PC-3 (cell line): Measurements from ENCODE around the gene CATSPER4. TPM values are rescaled to one million over a fixed set of nuclear protein-coding genes. Genes with fewer than 3 reads are reported as not detected.

ENCODE experiments used
- ATAC-seq: fragments of 200-7000 bp; cut with Tn5 transposase; 2 replicates; pipeline ENCODE4 v1.9.1; 2020; ENCODE audit warnings: mild to moderate bottlenecking, moderate library complexity
- Bru-seq: library from RNA; stranded (reverse); fragments of 400-500 nt; gene quantifications from one replicate; lab custom pipeline; 2021; lab: Mats Ljungman, UMichigan
- BruChase-seq, 2 experiments: library from RNA; stranded (reverse); fragments of 400-500 nt; gene quantifications; one replicate each; lab custom pipeline; 2021; lab: Mats Ljungman, UMichigan
- BruUV-seq: library from RNA; stranded (reverse); fragments of 400-500 nt; replicated peaks from 2 replicates; lab custom pipeline; 2021; lab: Mats Ljungman, UMichigan
- CTCF ChIA-PET: fragments of 300-600 bp; sonication (Branson Sonifier 250); formaldehyde crosslinking; loops from one replicate; lab custom pipeline; 2022; ENCODE audit warnings: antibody characterized with exemption; lab: Charles Lee
- POLR2A ChIA-PET: fragments of 300-600 bp; sonication (Branson Sonifier 250); formaldehyde crosslinking; loops from one replicate; lab custom pipeline; 2022; ENCODE audit warnings: antibody characterized with exemption; ENCODE audit not compliant: unreplicated experiment; lab: Charles Lee
- DNase-seq: peaks from one replicate; pipeline ENCODE4 v3.0.0-alpha.2; 2015
- H2AFZ ChIP-seq: fragments of 300-600 bp; sonication (generic); 2 replicates; pipeline ENCODE4 v1.6.0; 2016; ENCODE audit warnings: antibody characterized with exemption, low read length
- H3F3A ChIP-seq: fragments of 300-600 bp; sonication (generic); one replicate; pipeline ENCODE4 v1.6.0; 2017; ENCODE audit warnings: antibody characterized with exemption, low read length, control low read depth, mild to moderate bottlenecking; ENCODE audit not compliant: unreplicated experiment
- H3K27ac ChIP-seq: fragments of 300-600 bp; sonication (generic); 2 replicates; pipeline ENCODE4 v1.5.1; 2016; ENCODE audit warnings: mild to moderate bottlenecking, low read length
- H3K27me3 ChIP-seq: fragments of 300-600 bp; sonication (generic); 2 replicates; pipeline ENCODE4 v1.6.1; 2016; ENCODE audit warnings: low read length, mixed read lengths
- H3K36me3 ChIP-seq: fragments of 300-600 bp; sonication (generic); 2 replicates; pipeline ENCODE4 v1.6.1; 2016; ENCODE audit warnings: low read depth, mixed run types, low read length, mixed read lengths
- H3K4me1 ChIP-seq: fragments of 300-600 bp; sonication (generic); 2 replicates; pipeline ENCODE4 v1.5.1; 2016; ENCODE audit warnings: low read length; ENCODE audit not compliant: insufficient read depth
- H3K4me2 ChIP-seq: fragments of 300-600 bp; sonication (generic); 2 replicates; pipeline ENCODE4 v1.6.0; 2016; ENCODE audit warnings: low read length
- H3K4me3 ChIP-seq: fragments of 300-600 bp; sonication (generic); 2 replicates; pipeline ENCODE4 v1.5.1; 2016; ENCODE audit warnings: mild to moderate bottlenecking, low read length, mixed read lengths
- H3K79me2 ChIP-seq: fragments of 300-600 bp; sonication (generic); 2 replicates; pipeline ENCODE4 v1.6.1; 2017; ENCODE audit warnings: low read length, mixed read lengths
- H3K9ac ChIP-seq: fragments of 300-600 bp; sonication (generic); 2 replicates; pipeline ENCODE4 v1.6.0; 2016; ENCODE audit warnings: mild to moderate bottlenecking, low read length
- H3K9me2 ChIP-seq: fragments of 300-600 bp; sonication (generic); replicated peaks from 2 replicates; pipeline ENCODE4 v1.6.1; 2016; ENCODE audit warnings: mixed run types, low read length, mixed read lengths
- H3K9me3 ChIP-seq: fragments of 300-600 bp; sonication (generic); 2 replicates; pipeline ENCODE4 v1.6.1; 2016; ENCODE audit warnings: low read length, mixed read lengths
- H4K20me1 ChIP-seq: fragments of 300-600 bp; sonication (generic); 2 replicates; pipeline ENCODE4 v1.6.1; 2016; ENCODE audit warnings: low read length, mixed read lengths
- CTCF ChIP-seq: fragments of 300-600 bp; sonication (generic); conservative IDR thresholded peaks from 2 replicates; pipeline ENCODE4 v1.5.1; 2017; ENCODE audit warnings: antibody characterized with exemption, low read depth, mild to moderate bottlenecking, low read length
- EZH2 ChIP-seq: fragments of 300-600 bp; sonication (generic); IDR thresholded peaks from one replicate; pipeline ENCODE4 v1.6.1; 2017; ENCODE audit warnings: antibody characterized with exemption, mild to moderate bottlenecking, low read length; ENCODE audit not compliant: unreplicated experiment
- EZH2phosphoT487 ChIP-seq: fragments of 300-600 bp; sonication (generic); IDR thresholded peaks from 2 replicates; pipeline ENCODE4 v1.6.1; 2018; ENCODE audit warnings: mild to moderate bottlenecking, antibody characterized with exemption, low read length, borderline replicate concordance
- intact Hi-C: fragments of 100-400 bp; cut with micrococcal nuclease; formaldehyde crosslinking; loops from 2 replicates; pipeline ENCODE4 v1.9.0; 2023
- long read RNA-seq: library from polyadenylated mRNA; unstranded; transcript quantifications from one replicate; pipeline ENCODE4 v2.0.0, GENCODE V29; 2021; ENCODE audit not compliant: unreplicated experiment
- total RNA-seq: library from RNA; depleted of rRNA; stranded (reverse); fragments of >200 nt; gene quantifications from 2 replicates; pipeline ENCODE4 v1.2.3, GENCODE V29; 2014; rRNA removed

The CATSPER4 gene
- total RNA-seq = not detected in 2 replicates
- percentile 19 among the genes with signal in this experiment for Bru-seq, nascent RNA
- BruChase-seq, experiment 1, labeled RNA remaining after a 6-hour chase = percentile 19 among the genes with signal in this experiment
- BruChase-seq, experiment 2, labeled RNA remaining after a 2-hour chase = percentile 13 among the genes with signal in this experiment
- long read RNA-seq = 0 reads

DNA sequence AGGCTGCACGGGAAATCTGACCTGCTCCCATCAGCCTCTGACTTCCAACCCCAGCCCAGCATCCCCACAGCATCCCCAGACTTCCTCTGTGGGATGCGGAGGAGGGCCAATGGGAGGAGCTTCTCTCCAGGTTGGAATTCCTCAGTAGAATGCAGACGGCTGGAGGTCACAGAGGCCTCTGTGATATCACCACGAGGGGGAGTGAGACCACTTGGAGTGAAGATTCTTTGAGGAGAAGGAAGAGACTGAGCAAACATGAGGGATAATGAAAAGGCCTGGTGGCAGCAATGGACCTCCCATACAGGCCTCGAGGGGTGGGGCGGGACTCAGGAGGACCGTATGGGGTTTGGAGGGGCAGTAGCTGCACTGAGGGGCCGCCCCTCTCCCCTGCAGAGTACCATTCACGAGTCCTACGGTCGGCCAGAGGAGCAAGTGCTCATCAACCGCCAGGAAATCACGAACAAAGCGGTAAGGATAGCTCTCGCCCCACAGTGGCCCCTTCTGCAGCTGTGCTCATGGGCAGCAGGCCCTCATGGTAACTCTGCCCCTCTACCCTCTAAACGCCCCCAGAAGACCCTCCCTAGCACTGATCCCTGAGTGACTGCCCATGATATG lies at the start of gene CATSPER4:
TSS of gene CATSPER4 (plus strand) at position 230 of the 615 bp plus-strand sequence. CDS start at position 256, 26 bp downstream.
- ChIA-PET CTCF (interaction anchor here (1.0 kb wide), 1 partner anchor 44 kb away, joined by 4 read pairs; the partner anchor contains the start of gene CEP85), POLR2A (no interaction called here)
- no peak within 1 kb of the TSS for H3K4me3 ChIP-seq
- H3K9me3 ChIP-seq = no peaks in the 10 kb centered on the region
- H4K20me1 ChIP-seq = no peaks in the 10 kb centered on the region
- no peak for ATAC-seq
- TF ChIP-seq EZH2 (no peak), EZH2phosphoT487 (no peak), CTCF (no peak)
- H2AFZ ChIP-seq = no peak within 1 kb of the TSS
- DNase-seq = no peak
- H3K36me3 ChIP-seq = peaks cover 7% of the 10 kb centered on the region; the same call in 1 of the 2 replicates
- no peak within 1 kb of the TSS for H3K27ac ChIP-seq
- H3K9me2 ChIP-seq = no peaks in the 10 kb centered on the region
- no peaks in the 10 kb centered on the region for H3K4me1 ChIP-seq
- H3K9ac ChIP-seq = no peak within 1 kb of the TSS
- no peaks in the 10 kb centered on the region for H3K79me2 ChIP-seq
- no TSS peak for BruUV-seq
- H3K27me3 ChIP-seq = no peaks in the 10 kb centered on the region
- intact Hi-C loops = no loop called here
- no peak within 1 kb of the TSS for H3K4me2 ChIP-seq
- no peaks in the 10 kb centered on the region for H3F3A ChIP-seq

- DNase-seq (peak; percentile 26), ATAC-seq (no peak)
- CTCF ChIA-PET = no interaction called here
- no peaks in the 10 kb centered on the region for H3K27me3 ChIP-seq
- H3F3A ChIP-seq = no peaks in the 10 kb centered on the region
- no peaks in the 10 kb centered on the region for H3K9me2 ChIP-seq
- BruUV-seq = no TSS peak
- no peaks in the 10 kb centered on the region for H3K9me3 ChIP-seq
- H3K79me2 ChIP-seq = no peaks in the 10 kb centered on the region
- no peak overlapping the region for H2AFZ ChIP-seq
- POLR2A ChIA-PET = no interaction called here
- H3K27ac ChIP-seq = no peak overlapping the region
- no peak overlapping the region for H3K4me3 ChIP-seq
- no peak overlapping the region for H3K9ac ChIP-seq
- H3K36me3 ChIP-seq = no peaks in the 10 kb centered on the region
- no peaks in the 10 kb centered on the region for H4K20me1 ChIP-seq
- no peaks in the 10 kb centered on the region for H3K4me1 ChIP-seq
- no peak overlapping the region for H3K4me2 ChIP-seq
- intact Hi-C loops = no loop called here
- TF ChIP-seq EZH2phosphoT487 = no peak
- no peak for TF ChIP-seq CTCF
- TF ChIP-seq EZH2 = no peak
Observed at GRCh38 chr1:26142159-26142558, 48.2 kb upstream of the CATSPER4 start.
